HEK293T (cell line): ENCODE data around the gene ATP9A.
A peak's percentile ranks its signal among the peaks of the same experiment; 100 is the strongest.

ENCODE experiments used
- ARNT ChIP-seq: fragments of 450-650 bp; IDR thresholded peaks from 2 replicates; pipeline ENCODE4 v1.6.1; 2017; ENCODE audit warnings: mild to moderate bottlenecking
- ELF4 ChIP-seq: fragments of 450-650 bp; IDR thresholded peaks from 2 replicates; pipeline ENCODE4 v1.6.1; 2017; ENCODE audit warnings: antibody characterized with exemption
- FOXA1 ChIP-seq: fragments of 450-650 bp; IDR thresholded peaks from 2 replicates; pipeline ENCODE4 v1.6.1; 2016; ENCODE audit warnings: mild to moderate bottlenecking
- FOXK2 ChIP-seq: fragments of 450-650 bp; IDR thresholded peaks from 2 replicates; pipeline ENCODE4 v1.6.1; 2016; ENCODE audit warnings: mild to moderate bottlenecking
- FOXM1 ChIP-seq: fragments of 450-650 bp; IDR thresholded peaks from 2 replicates; pipeline ENCODE4 v1.6.1; 2017; ENCODE audit warnings: mild to moderate bottlenecking, borderline replicate concordance
- L3MBTL2 ChIP-seq: fragments of 450-650 bp; conservative IDR thresholded peaks from 2 replicates; pipeline ENCODE4 v1.6.1; 2016; ENCODE audit warnings: mild to moderate bottlenecking
- NFRKB ChIP-seq: fragments of 450-650 bp; IDR thresholded peaks from 2 replicates; pipeline ENCODE4 v1.6.1; 2016; ENCODE audit warnings: mild to moderate bottlenecking, moderate library complexity
- PKNOX1 ChIP-seq: fragments of 450-650 bp; IDR thresholded peaks from 2 replicates; pipeline ENCODE4 v1.6.1; 2016
- SP1 ChIP-seq: fragments of 450-650 bp; IDR thresholded peaks from 2 replicates; pipeline ENCODE4 v1.6.1; 2017
- SUZ12 ChIP-seq: fragments of 450-650 bp; IDR thresholded peaks from 2 replicates; pipeline ENCODE4 v1.6.1; 2016; ENCODE audit warnings: mild to moderate bottlenecking
- ZNF384 ChIP-seq: fragments of 450-650 bp; IDR thresholded peaks from 2 replicates; pipeline ENCODE4 v1.6.1; 2016

- TF ChIP-seq FOXM1 (no peak), ZNF384 (no peak), FOXA1 (no peak), SP1 (no peak), FOXK2 (no peak), PKNOX1 (peak; percentile 48), L3MBTL2 (no peak), ELF4 (no peak), NFRKB (no peak), SUZ12 (no peak), ARNT (no peak)
Observed at GRCh38 chr20:51703400-51704287, 64.5 kb downstream of the ATP9A start.
